GM21737 (cell line): Measurements from ENCODE around the gene CBLN1.
"Not testable (repeated sequence)": the region's sequence is repeated elsewhere in the genome, so short reads cannot be mapped to it uniquely, and the experiment has no call there.

Source experiments
- ATAC-seq: cut with Tn5 transposase; IDR thresholded peaks from one replicate; pipeline ENCODE4 v1.9.1; 2021; ENCODE audit warnings: mild to moderate bottlenecking, moderate library complexity; ENCODE audit not compliant: unreplicated experiment

The CBLN1 gene

DNA sequence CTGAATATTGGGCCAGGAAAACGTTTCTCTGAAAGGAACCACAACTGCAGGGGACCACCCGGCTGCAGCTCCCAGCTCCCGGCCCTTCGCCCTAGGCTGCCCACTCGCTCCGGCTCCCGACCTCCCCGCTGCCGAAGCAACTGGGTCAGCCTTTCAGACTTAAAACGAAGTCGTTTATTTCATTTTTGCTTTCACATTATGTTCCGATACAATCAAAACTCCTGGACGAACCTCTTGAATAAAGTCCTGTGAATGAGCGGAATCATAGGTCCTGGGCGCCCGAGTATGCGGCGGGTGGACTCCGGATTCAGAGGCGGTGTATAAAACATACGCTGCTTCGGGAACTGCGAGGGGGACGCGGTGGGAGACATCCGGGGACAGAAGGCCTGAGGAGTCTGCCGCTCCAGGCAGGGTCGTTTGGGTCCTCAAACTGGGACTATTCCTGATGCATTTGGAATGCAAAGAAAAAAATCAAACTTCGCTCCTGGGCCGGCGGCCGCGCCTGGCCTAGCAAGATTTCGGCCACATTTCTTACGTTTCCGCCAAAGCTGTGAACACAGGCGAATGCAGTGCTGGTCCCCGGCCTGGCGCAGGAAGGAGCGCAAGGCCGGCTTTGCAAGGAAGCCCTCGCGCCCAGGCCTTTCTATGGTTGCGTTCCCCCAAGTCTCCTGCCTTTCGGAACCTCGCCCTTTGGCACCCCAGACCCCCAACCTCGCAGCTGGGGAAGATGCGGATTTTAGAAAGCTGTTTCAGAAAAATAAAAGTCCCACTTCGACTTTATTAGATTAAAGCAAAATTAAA lies 3.7 kb downstream of the CBLN1 start:
- no peak for ATAC-seq

- ATAC-seq, result no peak
These were observed 4.3 kb downstream of the CBLN1 start for GRCh38 chr16:49277386-49277742.

GRCh38 chr16:49276646-49277385 lies 4.8 kb downstream of the CBLN1 start:
- ATAC-seq, result no peak

DNA sequence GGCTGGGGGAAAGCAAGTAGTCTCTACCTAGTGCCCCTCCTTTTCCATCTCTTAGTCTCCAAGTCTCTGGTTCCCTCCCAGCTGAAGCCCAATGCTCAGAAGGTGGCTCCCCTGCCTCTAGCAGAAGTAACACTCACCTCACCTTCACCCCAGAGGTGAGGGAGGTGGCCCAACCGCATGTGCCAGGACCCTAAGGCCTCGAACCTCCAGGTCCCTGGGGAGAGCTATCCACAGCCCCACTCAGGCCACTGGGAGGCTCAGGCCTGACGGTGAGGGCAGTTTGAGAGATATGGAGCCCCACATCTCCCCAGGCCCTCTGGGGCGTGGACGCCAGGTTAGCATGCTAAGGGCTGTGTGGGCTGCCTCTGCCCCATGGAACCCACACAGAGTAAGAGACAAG lies 5.8 kb downstream of the CBLN1 start:
- ATAC-seq, result no peak

DNA sequence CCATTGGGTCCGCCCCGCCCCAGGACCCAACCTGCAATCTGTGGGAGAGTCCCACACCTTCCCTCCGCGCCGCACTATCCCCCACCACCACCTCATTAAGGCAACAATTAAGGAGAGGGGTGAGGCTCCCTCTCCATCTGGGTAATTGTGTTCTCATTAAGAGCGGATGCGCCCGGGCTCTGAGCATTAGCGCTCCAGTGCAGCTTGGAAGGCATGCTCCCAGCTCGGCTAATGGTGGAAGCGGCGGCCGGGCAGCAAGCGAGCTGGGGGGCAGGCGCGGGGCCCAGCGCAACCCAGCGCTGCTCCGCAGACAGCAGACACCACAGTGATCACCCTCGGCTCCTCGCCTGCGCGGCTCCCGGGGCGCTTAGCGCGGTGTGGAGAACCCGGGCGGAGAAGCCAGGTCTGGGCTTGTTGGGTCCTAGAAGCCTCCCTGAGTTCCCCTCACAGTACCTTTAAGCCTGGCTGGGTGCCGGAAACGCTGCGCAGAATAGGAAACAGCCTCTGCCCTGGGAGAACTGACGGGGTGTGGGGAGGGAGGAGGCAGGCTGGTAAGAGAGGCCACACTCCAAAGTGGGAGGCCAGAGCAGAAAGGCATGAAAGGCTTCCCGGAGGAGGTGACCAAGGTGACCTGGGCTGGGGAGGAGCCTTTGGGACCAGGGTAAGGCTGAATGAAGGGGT lies 6.4 kb downstream of the CBLN1 start:
- no peak for ATAC-seq

DNA sequence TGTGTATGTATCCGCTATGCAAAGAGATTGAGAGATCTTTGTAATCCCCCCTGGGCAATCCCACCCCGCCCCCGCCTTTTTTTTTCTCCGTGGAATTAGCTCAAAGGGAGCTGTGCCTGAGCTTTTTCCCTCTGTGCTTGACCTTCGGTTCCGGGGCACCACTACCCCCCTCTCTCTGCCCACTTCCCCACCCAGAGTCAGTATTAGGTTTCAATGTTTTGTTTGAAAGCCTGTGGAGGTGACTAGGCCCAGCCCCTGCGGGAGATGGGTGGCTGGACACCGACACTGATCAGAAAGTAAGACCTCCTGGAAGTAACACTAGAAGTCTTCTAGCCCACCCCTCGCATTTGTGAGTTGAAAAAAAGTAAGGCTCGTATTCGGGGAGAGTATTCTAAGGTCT lies 7.0 kb downstream of the CBLN1 start:
- ATAC-seq, result no peak

DNA sequence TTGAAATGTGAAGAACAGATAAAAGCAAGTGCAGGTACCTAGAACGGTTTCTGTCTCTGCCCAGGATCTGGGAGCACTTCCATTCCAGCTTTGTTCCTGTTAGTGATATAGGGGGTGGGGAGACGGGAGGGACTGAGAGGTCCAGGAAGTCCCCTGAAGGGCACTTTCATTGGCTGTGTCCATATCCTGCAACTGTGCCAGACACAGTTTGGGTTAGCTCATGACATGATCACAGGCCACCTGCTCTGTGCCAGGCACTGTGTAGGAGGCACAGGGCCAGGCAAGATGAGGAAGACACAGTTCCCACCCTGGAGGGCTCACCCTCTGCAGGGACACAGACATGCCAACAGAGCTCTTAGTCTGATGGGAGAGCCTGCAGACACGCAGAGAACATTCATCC lies 7.9 kb downstream of the CBLN1 start:
- ATAC-seq, result no peak

GRCh38 chr16:49271363-49271762 lies 10.3 kb downstream of the CBLN1 start:
- no peak for ATAC-seq

- ATAC-seq, result no peak
These were observed 12.4 kb downstream of the CBLN1 start for GRCh38 chr16:49269201-49269600.

- ATAC-seq, result no peak
These were observed 13.0 kb downstream of the CBLN1 start for GRCh38 chr16:49268667-49269066.

GRCh38 chr16:49262501-49262900 lies 19.1 kb downstream of the CBLN1 start:
- ATAC-seq, result no peak

- ATAC-seq, result no peak
These were observed 19.7 kb downstream of the CBLN1 start for GRCh38 chr16:49261930-49262329.

GRCh38 chr16:49260956-49261530 lies 20.6 kb downstream of the CBLN1 start:
- no peak for ATAC-seq

DNA sequence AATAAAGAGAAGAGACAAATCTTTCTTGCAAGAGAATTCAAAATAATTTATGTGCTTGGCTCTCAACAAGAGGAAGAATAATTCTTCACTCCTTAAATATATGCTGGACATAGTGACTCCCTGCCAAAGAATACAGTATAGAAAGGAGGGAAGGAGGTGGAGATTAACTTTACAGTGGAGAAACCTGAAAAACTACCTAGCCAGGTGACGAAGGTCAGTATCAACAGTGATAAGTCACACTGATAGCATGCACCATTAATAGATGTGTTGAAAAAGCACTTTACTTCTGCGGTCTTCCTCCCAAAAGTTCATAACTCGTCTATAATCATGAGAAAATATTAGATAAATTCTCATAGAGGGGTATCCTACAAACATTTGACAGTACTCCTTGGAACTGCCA lies 21.4 kb downstream of the CBLN1 start:
- ATAC-seq, result no peak

DNA sequence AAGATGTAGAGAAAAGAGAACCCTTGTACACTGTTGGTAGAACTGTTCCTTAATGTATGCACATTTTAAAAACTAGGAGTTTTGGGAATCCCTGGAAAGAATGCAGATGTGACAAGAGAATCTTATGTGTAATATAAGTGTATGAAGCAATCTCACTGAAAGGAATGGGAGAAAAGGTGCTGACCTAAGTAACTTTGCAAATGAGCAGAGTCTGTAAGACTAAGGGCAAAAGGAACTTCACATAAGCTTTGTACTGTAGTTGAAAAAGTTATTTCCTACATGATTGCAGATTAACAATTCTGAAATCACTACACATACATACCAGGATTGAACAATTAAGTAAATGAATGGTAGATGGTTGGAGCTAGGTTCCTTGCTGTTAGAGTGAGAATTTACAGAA lies 22.3 kb downstream of the CBLN1 start:
- no peak for ATAC-seq

DNA sequence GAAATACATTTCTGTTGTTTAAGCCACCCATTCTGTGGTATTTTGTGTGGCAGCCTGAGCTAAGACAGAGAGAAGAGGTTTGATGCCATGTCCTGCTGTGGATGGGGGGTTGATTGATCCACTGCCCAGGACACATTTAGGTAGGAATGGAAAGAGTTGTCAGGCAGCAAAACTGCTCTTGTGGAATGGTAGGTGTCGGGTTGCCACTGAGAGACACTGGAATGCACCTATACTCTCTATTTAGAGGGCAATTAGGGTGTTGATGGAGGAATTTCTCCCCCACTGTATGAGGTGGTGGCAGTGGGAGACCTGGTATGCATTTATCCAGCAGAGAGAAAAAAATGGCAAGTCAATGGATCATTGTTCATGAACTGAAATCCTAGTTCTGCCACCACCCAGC lies 30.9 kb downstream of the CBLN1 start:
- no peak for ATAC-seq

DNA sequence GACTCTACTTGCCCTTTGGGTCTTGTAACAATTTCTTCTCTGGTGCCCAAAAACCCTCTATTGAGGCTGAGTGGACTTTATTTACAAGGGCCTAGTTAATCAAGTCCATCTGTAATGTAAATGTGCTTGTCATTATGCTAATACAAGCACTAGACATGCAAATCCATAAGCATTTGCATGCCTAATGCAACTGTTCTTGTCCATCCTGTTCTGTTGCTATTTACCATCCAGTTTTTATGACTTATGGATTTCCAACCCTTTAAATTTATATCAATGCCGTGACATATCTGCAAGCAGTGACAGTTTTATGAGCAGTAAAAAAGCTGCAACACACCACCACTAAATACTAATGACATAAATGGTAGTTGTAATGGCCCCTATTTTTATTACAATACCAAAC lies 33.4 kb downstream of the CBLN1 start:
- ATAC-seq, result no peak

DNA sequence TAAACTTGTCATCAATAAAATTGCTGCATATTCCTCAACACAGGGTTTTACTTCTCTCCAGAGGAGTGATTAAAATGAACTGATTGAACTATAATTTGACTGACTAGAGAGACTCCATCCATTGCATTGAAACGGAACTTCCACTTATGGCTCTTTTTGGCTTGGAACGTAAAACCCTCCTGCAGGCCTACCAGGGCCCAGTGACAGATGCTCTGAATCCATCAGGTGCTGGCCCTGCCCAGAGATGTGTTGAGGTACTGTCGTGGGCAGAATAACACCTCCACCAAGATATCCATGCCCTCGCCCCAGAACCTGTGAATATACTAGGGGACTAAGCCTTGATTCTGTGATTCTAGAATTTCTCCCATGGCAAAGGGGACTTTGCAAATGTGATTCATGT lies 45.4 kb downstream of the CBLN1 start:
- no peak for ATAC-seq

GRCh38 chr16:49228335-49228734 lies 53.3 kb downstream of the CBLN1 start:
- ATAC-seq, result not testable (repeated sequence)
